ENCODE measurements around the gene UBE2G2.

- no peak for TF ChIP-seq SP1 (CRISPR knock-in tag; conservative IDR thresholded peaks at IDR 0.05)
- no peak for TF ChIP-seq FOXK1 (CRISPR knock-in tag; IDR thresholded peaks at IDR 0.05)
- no peak for TF ChIP-seq CTCF (IDR thresholded peaks at IDR 0.05)
- no peak for TF ChIP-seq E2F4 (CRISPR knock-in tag; IDR thresholded peaks at IDR 0.05; ENCODE audit: borderline replicate concordance, low read depth)
- TF ChIP-seq ATF3 (CRISPR knock-in tag; conservative IDR thresholded peaks at IDR 0.05) = no peak
- no peak for TF ChIP-seq TCF7 (CRISPR knock-in tag; IDR thresholded peaks at IDR 0.05; ENCODE audit: low read depth)
- TF ChIP-seq KAT7 (CRISPR knock-in tag; IDR thresholded peaks at IDR 0.05; ENCODE audit: borderline replicate concordance) = no peak
- TF ChIP-seq JUN (CRISPR knock-in tag; IDR thresholded peaks at IDR 0.05) = no peak
- TF ChIP-seq MAX (CRISPR knock-in tag; IDR thresholded peaks at IDR 0.05) = no peak
- no peak for TF ChIP-seq ESRRA (CRISPR knock-in tag; IDR thresholded peaks at IDR 0.05; ENCODE audit: borderline replicate concordance)
Observed at GRCh38 chr21:44791993-44792392, 9.6 kb downstream of the UBE2G2 start.
